GM19372 (cell line): Measurements from ENCODE around the gene PDZD4.

Source experiments
- ATAC-seq: cut with Tn5 transposase; IDR thresholded peaks from one replicate; pipeline ENCODE4 v1.9.1; 2021; ENCODE audit warnings: mild to moderate bottlenecking, low read depth, moderate library complexity; ENCODE audit not compliant: unreplicated experiment

Gene PDZD4

DNA sequence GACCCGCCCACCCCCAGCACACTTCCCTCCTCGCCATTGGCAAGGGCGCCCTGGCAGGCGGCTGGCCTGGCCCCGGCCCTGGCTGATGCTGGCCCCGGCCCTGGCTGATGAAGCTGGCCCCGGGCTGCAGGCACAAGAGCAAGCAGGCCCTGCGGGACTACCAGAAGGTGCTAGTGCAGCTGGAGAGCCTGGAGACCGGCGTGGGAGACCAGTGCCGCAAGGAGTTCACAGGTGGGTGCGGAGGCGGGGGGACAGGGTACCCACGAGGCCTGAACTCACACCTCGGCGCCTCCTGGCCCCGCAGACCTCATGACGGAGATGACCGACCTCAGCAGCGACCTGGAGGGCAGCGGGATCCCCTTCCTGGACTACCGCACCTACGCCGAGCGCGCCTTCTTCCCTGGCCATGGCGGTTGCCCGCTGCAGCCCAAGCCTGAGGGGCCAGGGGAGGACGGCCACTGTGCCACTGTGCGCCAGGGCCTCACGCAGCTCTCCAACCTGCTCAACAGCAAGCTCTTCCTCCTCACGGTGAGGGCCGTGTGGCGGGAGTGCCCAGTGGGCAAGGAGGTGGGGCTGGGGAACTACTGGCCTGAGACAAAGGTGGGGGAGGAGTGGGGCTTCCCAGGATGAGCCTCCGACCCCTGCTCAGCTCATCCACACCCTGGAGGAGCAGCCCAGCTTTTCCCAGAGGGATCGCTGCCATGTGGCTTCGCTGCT, 55.6 kb downstream of the PDZD4 start:
- ATAC-seq = no peak

DNA sequence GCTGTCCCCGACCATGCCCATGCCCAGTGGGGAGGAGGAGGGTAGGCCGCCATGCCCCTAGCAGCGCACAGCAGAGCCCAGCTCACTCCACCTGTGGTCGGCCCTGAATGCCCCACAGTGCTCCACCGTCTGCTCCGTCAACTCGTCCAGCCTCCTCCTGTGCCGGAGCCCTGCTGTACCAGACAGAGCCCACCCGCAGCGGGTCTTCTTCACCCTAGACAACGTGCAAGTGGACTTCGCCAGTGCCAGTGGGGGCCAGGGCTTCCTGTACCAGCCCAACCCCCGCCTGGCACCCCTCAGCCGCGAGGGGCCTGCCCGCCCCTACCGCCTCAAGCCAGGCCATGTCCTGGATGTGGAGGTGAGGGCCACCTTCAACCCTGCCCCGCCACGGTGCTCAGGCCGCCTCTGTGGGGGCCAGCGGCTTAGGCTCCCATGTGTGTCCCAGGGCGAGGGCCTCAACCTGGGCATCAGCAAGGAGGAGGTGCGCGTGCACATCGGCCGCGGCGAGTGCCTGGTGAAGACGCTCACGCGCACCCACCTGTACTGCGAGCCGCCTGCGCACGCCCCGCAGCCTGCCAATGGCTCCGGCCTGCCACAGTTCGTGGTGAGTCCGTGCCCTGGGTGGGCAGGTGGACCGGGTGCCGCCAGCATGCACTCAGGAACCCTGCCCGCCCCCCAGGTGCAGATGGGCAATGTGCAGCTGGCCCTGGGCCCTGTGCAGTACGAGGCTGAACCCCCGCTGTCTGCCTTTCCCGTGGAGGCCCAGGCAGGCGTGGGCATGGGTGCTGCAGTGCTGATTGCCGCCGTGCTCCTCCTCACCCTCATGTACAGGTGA, 56.4 kb downstream of the PDZD4 start:
- ATAC-seq = no peak

DNA sequence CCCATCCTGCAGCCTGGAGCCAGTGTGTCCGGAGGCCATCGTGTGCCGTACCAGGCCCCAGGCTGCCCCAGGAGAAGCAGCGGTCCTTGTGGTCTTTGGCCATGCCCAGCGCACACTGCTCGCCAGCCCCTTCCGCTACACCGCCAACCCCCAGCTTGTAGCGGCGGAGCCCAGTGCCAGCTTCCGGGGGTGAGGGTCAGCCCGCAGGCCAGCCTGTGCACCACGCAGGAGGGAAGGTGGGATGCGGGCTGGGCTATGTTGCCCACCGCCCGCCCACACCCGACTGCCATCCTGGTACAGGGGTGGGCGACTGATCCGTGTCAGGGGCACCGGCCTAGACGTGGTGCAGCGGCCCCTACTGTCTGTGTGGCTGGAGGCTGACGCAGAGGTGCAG, 57.1 kb downstream of the PDZD4 start:
- no peak for ATAC-seq

DNA sequence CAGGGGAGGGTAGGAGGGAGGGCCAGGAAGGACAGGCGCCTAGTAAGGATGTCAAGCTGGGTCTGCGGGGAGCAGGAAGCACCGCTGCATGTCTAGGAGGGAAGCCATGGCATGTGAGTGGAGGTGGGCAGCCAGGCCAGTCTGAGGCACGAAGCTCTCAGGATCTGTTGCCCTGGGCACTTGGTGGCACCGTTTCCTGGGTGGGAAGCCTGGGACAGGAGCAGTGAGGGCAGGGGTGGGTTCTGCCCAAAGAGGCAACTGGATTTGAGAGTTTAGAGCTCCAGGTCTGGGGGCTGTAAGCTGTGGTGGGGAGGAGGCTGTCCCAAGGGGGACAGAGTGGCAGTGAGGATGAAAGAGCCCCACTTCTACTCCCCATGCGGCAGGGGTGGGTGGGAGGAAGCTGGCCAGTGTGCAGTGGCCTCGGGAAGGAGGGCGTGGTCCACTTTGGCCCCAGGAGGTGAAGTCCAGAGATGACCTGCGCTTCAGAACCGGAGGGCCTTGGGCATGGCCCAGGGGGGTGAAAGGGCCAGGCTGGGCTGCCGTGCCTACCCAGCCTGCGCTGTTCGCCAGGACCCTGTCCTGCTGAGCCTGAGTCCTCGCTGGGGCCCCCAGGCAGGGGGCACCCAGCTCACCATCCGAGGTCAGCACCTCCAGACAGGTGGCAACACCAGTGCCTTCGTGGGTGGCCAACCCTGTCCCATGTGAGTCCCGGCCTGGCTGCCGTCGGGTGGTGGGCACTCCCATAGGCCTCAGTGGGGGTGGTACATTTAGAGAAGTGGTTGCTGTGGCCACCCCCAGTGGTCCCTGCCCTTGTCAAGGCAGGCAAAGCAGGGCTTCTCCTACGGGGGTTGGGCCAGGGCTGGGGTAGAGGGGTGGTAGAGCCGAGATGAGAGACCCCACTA, 57.8 kb downstream of the PDZD4 start:
- no peak for ATAC-seq

DNA sequence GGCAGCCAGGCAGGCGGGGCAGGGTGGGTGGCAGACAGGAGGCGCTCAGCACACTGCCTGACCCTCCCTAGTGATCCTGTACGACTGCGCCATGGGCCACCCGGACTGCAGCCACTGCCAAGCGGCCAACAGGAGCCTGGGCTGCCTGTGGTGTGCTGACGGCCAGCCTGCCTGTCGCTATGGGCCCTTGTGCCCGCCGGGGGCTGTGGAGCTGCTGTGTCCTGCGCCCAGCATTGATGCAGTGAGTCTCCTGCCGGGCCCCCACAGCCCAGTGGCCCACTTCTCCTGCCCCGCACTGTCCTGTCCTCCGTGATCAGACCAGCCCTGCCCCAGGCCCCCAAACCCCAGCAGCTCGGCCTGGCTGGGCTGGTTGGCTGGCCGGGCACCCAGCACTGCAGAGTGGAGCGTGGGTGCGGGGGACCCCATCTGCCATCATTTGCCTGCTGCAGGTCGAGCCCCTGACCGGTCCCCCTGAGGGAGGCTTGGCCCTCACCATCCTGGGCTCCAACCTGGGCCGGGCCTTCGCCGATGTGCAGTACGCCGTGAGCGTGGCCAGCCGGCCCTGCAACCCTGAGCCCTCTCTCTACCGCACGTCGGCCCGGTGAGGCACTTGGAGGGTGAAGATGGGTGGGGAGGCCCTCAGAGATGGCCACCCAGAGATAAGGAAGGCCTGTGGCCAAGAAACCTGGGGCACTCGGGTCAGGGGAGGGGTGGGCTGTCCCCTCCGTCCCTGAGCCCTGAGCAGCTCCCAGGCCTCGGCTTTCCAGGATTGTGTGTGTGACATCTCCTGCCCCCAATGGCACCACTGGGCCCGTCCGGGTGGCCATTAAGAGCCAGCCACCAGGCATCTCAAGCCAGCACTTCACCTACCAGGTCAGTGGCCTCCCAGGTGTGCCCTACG, 58.7 kb downstream of the PDZD4 start:
- no peak for ATAC-seq

DNA sequence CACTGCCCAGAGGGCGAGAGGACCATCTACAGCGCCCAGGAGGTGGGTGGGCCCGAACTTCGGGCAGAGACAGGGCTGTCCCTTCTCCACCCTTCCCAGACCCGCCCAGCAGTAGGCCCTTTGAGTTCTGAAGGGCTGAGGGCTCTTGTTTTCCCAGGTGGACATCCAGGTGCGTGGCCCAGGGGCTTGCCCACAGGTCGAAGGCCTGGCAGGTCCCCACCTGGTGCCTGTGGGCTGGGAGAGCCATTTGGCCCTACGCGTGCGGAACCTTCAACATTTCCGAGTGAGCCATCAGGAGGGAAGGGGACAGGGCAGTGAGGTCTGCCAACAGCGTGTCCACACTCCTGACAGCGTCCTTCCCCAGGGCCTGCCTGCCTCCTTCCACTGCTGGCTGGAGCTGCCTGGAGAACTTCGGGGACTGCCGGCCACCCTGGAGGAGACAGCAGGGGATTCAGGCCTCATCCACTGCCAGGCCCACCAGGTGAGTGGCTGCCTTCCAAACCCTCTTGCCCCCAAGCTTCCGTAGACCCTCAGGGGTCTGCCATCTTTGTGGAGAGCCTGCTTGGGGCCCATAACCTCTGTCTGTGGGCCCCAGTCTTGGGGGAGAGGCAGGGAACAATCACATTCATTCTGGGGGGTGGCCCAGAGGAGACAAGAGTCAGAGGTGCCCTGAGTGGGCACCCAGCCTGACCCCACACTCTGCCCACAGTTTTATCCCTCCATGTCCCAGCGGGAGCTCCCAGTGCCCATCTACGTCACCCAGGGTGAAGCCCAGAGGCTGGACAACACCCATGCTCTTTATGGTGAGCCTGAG, 59.5 kb downstream of the PDZD4 start:
- ATAC-seq = no peak

DNA sequence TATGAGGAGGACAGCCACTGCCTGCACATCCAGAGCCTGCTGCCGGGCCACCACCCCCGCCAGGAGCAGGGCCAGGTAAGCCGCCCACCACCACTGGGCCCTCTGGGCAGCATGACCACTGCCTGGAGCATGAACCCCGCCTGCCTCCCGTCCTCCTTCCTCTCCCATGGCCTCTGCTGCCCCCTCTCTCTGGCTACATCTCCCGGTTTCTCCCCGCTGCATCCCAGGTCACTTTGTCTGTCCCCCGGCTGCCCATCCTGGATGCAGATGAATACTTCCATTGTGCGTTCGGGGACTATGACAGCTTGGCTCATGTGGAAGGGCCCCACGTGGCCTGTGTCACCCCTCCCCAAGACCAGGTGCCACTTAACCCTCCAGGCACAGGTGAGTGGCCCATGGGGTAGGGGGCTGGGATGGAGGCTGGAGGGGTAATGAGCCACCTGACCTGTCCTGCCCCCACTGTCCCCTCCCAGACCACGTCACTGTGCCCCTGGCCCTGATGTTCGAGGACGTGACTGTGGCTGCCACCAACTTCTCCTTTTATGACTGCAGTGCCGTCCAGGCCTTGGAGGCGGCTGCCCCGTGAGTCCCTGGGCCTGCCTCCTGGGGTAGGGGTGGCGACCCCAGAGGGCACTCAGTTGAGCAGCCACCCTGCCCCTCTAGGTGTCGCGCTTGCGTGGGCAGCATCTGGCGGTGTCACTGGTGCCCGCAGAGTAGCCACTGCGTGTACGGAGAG, 60.3 kb downstream of the PDZD4 start:
- no peak for ATAC-seq

DNA sequence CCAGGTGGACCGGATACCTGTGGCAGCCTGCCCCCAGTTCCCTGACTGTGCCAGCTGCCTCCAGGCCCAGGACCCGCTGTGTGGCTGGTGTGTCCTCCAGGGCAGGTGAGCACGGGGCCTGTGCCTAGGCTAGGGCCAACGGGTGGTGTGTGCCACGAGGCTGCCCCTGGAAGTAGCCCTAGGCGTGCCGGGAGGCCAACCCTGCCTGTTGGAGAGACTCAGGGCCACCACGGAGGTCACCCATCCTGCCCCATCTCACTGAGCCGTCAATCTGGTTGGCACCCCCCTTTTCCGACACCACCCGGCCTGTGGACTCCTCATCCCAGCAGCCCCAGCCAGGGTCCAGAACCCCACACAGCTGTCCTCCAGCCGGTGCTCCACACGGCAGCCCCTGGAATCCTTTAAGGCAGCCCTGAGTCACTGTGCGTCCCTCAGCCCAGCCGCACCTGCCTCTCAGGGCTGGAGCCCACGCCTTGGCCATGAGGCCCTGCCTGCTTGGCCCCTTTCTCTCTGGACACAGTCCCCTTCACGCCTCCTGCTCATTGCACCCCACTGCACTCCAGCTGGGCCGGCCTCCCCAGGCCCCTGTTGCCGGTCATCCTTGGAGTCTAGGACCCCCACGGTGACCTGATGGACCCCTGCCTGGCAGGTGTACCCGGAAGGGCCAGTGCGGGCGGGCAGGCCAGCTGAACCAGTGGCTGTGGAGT, 61.0 kb downstream of the PDZD4 start:
- ATAC-seq = no peak

DNA sequence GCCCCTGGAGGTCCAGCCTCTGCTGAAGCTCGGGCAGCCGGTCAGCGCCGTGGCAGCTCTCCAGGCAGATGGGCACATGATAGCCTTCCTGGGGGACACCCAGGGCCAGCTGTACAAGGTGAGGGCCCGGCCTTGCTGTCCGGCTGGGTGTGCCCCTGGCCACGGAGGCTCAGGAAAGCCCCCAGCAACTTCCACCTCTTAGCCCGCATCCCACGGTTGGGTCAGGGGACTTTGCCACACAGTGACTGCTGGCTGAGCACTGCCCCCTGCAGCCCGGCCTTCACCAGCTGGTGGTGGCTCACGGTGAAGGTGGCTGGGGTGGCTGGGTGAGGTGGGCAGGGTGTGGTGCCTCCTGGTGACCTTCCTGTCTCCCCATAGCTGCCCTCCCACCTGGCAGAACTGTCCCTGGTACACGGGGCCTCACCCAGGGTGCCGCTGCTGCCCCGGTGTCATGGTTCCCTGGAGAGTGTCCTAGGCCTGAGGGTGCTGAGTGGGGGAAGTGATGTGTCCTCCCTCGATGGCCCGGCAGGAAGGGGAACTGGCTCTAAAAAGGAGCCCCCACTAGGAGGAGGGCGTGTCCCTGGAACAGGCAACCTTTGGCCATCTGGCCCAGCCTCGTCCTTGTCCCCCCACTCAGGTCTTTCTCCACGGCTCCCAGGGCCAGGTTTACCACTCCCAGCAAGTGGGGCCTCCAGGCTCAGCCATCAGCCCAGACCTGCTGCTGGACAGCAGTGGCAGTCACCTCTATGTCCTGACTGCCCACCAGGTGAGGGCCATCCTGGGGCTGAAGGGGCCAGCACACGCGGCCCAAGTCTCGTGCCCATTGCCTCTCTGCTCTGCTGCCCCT, 61.8 kb downstream of the PDZD4 start:
- no peak for ATAC-seq

DNA sequence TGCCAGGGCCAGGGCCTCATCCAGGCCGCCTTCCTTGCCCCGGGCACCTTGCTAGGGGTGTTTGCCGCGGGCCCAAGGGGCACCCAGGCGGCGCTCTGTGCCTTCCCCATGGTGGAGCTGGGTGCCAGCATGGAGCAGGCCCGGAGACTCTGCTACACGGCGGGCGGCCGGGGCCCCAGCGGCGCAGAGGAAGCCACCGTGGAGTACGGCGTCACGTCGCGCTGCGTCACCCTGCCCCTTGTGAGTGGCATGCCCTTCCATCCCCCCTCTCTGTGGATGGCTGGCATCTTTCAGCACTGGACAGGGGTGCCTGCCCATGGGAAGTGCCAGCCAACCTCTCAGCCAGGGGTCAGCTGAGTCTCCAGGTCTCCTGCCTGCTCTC, 62.7 kb downstream of the PDZD4 start:
- no peak for ATAC-seq

DNA sequence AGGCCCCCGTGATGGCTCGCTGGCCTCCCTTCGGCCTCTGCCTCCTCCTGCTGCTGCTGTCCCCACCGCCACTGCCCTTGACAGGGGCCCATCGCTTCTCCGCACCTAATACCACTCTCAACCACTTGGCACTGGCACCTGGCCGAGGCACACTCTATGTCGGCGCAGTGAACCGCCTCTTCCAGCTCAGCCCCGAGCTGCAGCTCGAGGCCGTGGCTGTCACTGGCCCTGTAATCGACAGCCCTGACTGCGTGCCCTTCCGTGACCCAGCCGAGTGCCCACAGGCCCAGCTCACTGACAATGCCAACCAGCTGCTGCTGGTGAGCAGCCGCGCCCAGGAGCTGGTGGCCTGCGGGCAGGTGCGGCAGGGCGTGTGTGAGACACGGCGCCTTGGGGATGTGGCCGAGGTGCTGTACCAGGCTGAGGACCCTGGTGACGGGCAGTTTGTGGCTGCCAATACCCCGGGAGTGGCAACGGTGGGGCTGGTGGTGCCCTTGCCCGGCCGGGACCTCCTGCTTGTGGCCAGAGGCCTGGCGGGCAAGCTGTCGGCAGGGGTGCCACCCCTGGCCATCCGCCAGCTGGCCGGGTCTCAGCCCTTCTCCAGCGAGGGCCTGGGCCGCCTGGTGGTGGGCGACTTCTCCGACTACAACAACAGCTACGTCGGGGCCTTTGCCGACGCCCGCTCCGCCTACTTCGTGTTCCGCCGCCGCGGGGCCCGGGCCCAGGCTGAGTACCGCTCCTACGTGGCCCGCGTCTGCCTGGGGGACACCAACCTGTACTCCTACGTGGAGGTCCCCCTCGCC, 63.3 kb downstream of the PDZD4 start:
- no peak for ATAC-seq

DNA sequence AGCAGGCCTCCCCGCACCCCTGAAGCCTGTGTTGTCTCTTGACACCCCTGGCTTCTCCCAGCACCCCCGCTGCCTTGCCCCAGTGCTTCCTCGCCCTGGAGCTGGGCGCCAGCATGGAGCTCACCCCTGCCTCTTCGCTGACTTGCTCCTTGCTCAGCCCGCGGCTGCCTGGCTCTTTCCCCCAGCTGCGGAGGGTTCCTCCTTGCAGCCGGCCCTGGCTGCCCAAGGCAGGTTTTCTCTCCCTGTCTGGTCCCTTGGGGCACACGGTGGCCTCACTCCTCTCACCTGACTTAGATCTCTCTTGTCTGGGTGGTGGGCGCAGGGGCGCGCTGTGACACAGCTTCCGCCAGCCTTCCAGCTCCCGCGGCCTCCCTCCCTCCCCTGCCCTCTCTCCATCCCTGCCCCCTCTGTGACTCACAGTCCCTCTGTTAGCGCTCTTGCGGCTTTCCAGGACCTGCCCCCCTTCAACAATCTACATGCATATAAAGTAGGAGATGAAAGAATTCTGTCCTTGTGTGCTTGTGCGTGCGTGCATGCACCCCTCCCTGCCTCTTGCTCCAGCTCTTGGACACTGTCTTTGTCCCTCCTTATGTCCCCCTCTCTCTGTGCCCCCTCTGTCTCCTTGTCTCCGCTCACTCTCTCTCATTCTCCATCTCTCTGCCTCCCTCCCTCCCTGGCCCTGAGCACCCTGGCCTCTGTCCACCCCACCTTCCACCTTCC, 64.1 kb downstream of the PDZD4 start:
- ATAC-seq = no peak

DNA sequence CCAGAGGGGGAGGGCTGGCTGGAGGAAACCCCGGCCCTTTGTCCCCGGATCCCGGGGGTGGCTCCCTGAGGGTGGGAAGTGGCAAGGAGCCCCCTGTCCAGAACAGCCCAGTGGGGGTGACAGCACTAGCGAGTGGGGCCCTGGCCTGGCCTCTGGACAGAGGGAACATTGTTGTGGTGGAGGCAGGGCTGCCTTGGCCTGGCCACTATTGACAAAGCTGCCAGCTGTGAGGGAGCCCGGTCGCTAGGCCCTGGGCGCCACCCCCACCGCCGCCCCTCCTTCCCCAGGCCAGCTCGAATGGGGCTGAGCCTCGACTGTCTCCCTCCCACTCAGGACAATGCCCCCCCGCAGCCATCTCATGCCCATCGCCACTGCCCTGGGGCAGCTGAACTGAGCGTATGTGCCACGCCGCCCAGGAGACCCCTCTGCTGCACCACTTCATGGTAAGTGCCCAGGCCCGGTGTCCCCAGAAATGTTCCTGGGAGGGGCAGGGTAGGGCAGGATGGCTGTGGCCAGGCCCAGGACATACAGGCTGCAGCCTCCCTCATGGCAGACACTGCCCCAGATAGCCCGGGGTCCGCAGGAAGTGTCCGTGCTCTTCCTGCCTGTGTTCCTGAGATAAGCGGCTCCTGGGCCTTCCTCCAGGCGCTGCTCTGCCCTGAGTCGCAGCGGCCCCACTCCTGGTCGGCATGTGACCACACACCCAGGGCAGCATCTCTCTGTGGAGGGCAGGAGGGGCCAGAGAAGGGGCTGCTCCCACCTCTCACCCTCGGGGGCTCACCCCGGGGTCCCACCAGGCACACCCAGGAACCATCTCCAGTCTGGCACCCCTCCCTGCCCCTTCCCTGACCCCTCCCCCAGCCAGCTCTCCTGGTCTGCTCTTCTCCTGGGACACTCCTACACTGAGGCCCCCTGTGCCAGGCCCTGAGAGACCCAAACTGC, 64.9 kb downstream of the PDZD4 start:
- no peak for ATAC-seq

DNA sequence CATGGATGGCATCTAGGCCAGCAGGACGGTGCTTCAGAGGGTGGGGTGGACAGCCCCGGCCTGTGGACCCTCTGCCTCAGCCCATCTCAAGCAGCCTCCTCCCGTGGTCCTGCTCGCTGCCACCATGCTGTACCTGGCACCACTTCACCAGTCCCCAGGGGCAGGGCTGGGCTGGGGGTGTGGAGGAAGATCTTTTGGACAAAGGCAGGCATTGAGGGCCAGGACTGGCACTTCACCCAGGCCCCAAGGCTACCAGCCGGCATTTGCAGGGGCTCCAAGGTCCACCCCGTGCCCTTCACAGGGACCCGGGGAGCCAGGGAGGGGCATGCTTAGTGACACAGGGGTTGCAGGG, 65.6 kb downstream of the PDZD4 start:
- ATAC-seq = no peak
